OCI-LY1 (cell line): ENCODE measurements around the gene CD48.
A peak's percentile ranks its signal among the peaks of the same experiment; 100 is the strongest.
"Not testable (repeated sequence)": the region's sequence is repeated elsewhere in the genome, so short reads cannot be mapped to it uniquely, and the experiment has no call there.

Experiments used
- H2AFZ ChIP-seq: fragments of 200-600 bp; sonication (generic), shearing (Covaris generic); 2 replicates; pipeline ENCODE4 v1.6.0; 2014; ENCODE audit warnings: antibody characterized with exemption, mild to moderate bottlenecking, low read length
- H3F3A ChIP-seq: fragments of 200-600 bp; sonication (generic), shearing (Covaris generic); 2 replicates; pipeline ENCODE4 v1.6.0; 2014; ENCODE audit warnings: mild to moderate bottlenecking, antibody characterized with exemption, low read length, moderate library complexity; ENCODE audit not compliant: insufficient read depth
- H3K27ac ChIP-seq: fragments of 200-600 bp; sonication (generic); 2 replicates; pipeline ENCODE4 v1.5.1; 2014; ENCODE audit warnings: low read length, mixed run types, mild to moderate bottlenecking, low read depth; ENCODE audit not compliant: poor library complexity, severe bottlenecking
- H3K27me3 ChIP-seq: fragments of 200-600 bp; sonication (generic); 2 replicates; pipeline ENCODE4 v1.6.0; 2014; ENCODE audit warnings: antibody characterized with exemption, mild to moderate bottlenecking, low read length, moderate library complexity; ENCODE audit not compliant: insufficient read depth
- H3K36me3 ChIP-seq: fragments of 200-600 bp; sonication (generic); 2 replicates; pipeline ENCODE4 v1.6.1; 2014; ENCODE audit warnings: mild to moderate bottlenecking, antibody characterized with exemption, low read length, moderate library complexity, mixed read lengths; ENCODE audit not compliant: insufficient read depth
- H3K4me1 ChIP-seq: fragments of 200-600 bp; sonication (generic); 2 replicates; pipeline ENCODE4 v1.5.1; 2014; ENCODE audit warnings: mild to moderate bottlenecking, low read length, moderate library complexity; ENCODE audit not compliant: insufficient read depth, severe bottlenecking
- H3K4me2 ChIP-seq: fragments of 200-600 bp; sonication (generic), shearing (Covaris generic); 2 replicates; pipeline ENCODE4 v1.6.1; 2014; ENCODE audit warnings: low read length
- H3K4me3 ChIP-seq: fragments of 200-600 bp; sonication (generic); 2 replicates; pipeline ENCODE4 v1.5.1; 2014; ENCODE audit warnings: low read length, low read depth, mild to moderate bottlenecking, mixed read lengths; ENCODE audit not compliant: poor library complexity, severe bottlenecking
- H3K79me2 ChIP-seq: fragments of 200-600 bp; shearing (Covaris generic); 2 replicates; pipeline ENCODE4 v1.6.1; 2016; ENCODE audit warnings: mixed run types, low read length, mixed read lengths; ENCODE audit not compliant: insufficient read depth
- H3K9ac ChIP-seq: fragments of 200-600 bp; sonication (generic), shearing (Covaris generic); 2 replicates; pipeline ENCODE4 v1.6.1; 2014; ENCODE audit warnings: mild to moderate bottlenecking, low read length, mixed read lengths
- H3K9me2 ChIP-seq: fragments of 200-600 bp; sonication (generic), shearing (Covaris generic); 2 replicates; pipeline ENCODE4 v1.6.1; 2014; ENCODE audit warnings: low read depth, mild to moderate bottlenecking, low read length, mixed read lengths
- H3K9me3 ChIP-seq: fragments of 200-600 bp; shearing (Covaris generic); 2 replicates; pipeline ENCODE4 v1.6.1; 2014; ENCODE audit warnings: low read length, mixed read lengths
- H4K20me1 ChIP-seq: fragments of 200-600 bp; sonication (generic), shearing (Covaris generic); 2 replicates; pipeline ENCODE4 v1.6.0; 2016; ENCODE audit warnings: mild to moderate bottlenecking, low read length; ENCODE audit not compliant: insufficient read depth
- CTCF ChIP-seq: fragments of 200-600 bp; sonication (generic), shearing (Covaris generic); IDR thresholded peaks from 2 replicates; pipeline ENCODE4 v1.5.1; 2017; ENCODE audit warnings: mild to moderate bottlenecking, antibody characterized with exemption, low read length, moderate library complexity, mixed read lengths
- EZH2 ChIP-seq: fragments of 200-600 bp; sonication (generic), shearing (Covaris generic); IDR thresholded peaks from 2 replicates; pipeline ENCODE4 v1.8.0; 2017; ENCODE audit warnings: borderline replicate concordance, mixed run types, mild to moderate bottlenecking, antibody characterized with exemption, low read length, moderate library complexity, mixed read lengths

CD48 gene

GRCh38 chr1:160717306-160717705 lies 5.7 kb upstream of the CD48 start:
- H3K4me1 ChIP-seq = peaks cover 17% of the 10 kb centered on the region
- no peak overlapping the region for H3K4me3 ChIP-seq
- H3F3A ChIP-seq = no peaks in the 10 kb centered on the region
- H4K20me1 ChIP-seq = no peaks in the 10 kb centered on the region
- H3K9ac ChIP-seq = no peak overlapping the region
- no peaks in the 10 kb centered on the region for H3K9me2 ChIP-seq
- H3K27me3 ChIP-seq = no peaks in the 10 kb centered on the region
- no peak overlapping the region for H2AFZ ChIP-seq
- H3K27ac ChIP-seq = no peak overlapping the region
- H3K4me2 ChIP-seq = no peak overlapping the region
- no peaks in the 10 kb centered on the region for H3K79me2 ChIP-seq
- no peak for TF ChIP-seq EZH2
- no peak for TF ChIP-seq CTCF
- no peaks in the 10 kb centered on the region for H3K9me3 ChIP-seq
- H3K36me3 ChIP-seq = no peaks in the 10 kb centered on the region

- H3K9me2 ChIP-seq = no peaks in the 10 kb centered on the region
- no peak for TF ChIP-seq CTCF
- no peak for TF ChIP-seq EZH2
- no peak overlapping the region for H3K4me2 ChIP-seq
- no peaks in the 10 kb centered on the region for H3K36me3 ChIP-seq
- no peaks in the 10 kb centered on the region for H3F3A ChIP-seq
- no peak overlapping the region for H2AFZ ChIP-seq
- no peak overlapping the region for H3K9ac ChIP-seq
- H3K79me2 ChIP-seq = peaks cover 6% of the 10 kb centered on the region
- H3K4me1 ChIP-seq = peaks cover 27% of the 10 kb centered on the region
- no peaks in the 10 kb centered on the region for H4K20me1 ChIP-seq
- H3K27ac ChIP-seq = no peak overlapping the region
- no peak overlapping the region for H3K4me3 ChIP-seq
- H3K9me3 ChIP-seq = no peaks in the 10 kb centered on the region
- H3K27me3 ChIP-seq = no peaks in the 10 kb centered on the region
Measured at GRCh38 chr1:160716013-160716412, 4.4 kb upstream of the CD48 start.

GRCh38 chr1:160714034-160714648 lies 2.5 kb upstream of the CD48 start:
- not testable (repeated sequence) for H3F3A ChIP-seq, H3K36me3 ChIP-seq, H3K4me2 ChIP-seq, H4K20me1 ChIP-seq, H3K4me3 ChIP-seq, H3K9ac ChIP-seq, H3K27ac ChIP-seq, H3K9me3 ChIP-seq, H2AFZ ChIP-seq, H3K27me3 ChIP-seq, H3K9me2 ChIP-seq
- H3K4me1 ChIP-seq = peaks cover 42% of the 10 kb centered on the region
- peaks cover 25% of the 10 kb centered on the region for H3K79me2 ChIP-seq

GRCh38 chr1:160713161-160713560 lies 1.5 kb upstream of the CD48 start:
- no peak overlapping the region for H3K4me3 ChIP-seq
- no peak overlapping the region for H3K9ac ChIP-seq
- no peaks in the 10 kb centered on the region for H3K27me3 ChIP-seq
- no peaks in the 10 kb centered on the region for H4K20me1 ChIP-seq
- peaks cover 52% of the 10 kb centered on the region for H3K4me1 ChIP-seq
- no peaks in the 10 kb centered on the region for H3K9me2 ChIP-seq
- no peaks in the 10 kb centered on the region for H3K9me3 ChIP-seq
- TF ChIP-seq CTCF (no peak), EZH2 (no peak)
- H3K36me3 ChIP-seq = no peaks in the 10 kb centered on the region
- no peaks in the 10 kb centered on the region for H3F3A ChIP-seq
- peaks cover 34% of the 10 kb centered on the region for H3K79me2 ChIP-seq
- no peak overlapping the region for H2AFZ ChIP-seq
- H3K27ac ChIP-seq = no peak overlapping the region
- H3K4me2 ChIP-seq = no peak overlapping the region; the same call in 1 of the 2 replicates

GRCh38 chr1:160712525-160713080 lies 981 bp upstream of the CD48 start:
- Histone ChIP-seq H3K79me2 (peaks cover 40% of the 10 kb centered on the region), H3K9ac (peak overlapping the region; percentile 95; the same call in 1 of the 2 replicates), H3K4me2 (peak overlapping the region; percentile 90), H3K4me1 (peaks cover 58% of the 10 kb centered on the region), H3K27ac (peak overlapping the region; percentile 93)
- H3K36me3 ChIP-seq, H4K20me1 ChIP-seq, H3K9me2 ChIP-seq, H3K4me3 ChIP-seq, H3K9me3 ChIP-seq, H3K27me3 ChIP-seq, H2AFZ ChIP-seq, H3F3A ChIP-seq: not testable (repeated sequence)
